Endothelial cell of umbilical vein (primary cell): ENCODE measurements around the gene PRKD1. TPM values are rescaled to one million over a fixed set of nuclear protein-coding genes. Genes with fewer than 3 reads are reported as not detected.

ENCODE experiments used
- BruUV-seq: library from RNA; stranded (reverse); fragments of 400-500 nt; replicated peaks from 2 replicates; lab custom pipeline; 2021; lab: Mats Ljungman, UMichigan
- CTCF ChIA-PET: fragments of 300-600, 350-600 bp; sonication (Branson Sonifier 250); formaldehyde crosslinking; loops from one replicate; lab custom pipeline; 2021; ENCODE audit warnings: antibody characterized with exemption, inconsistent platforms; lab: Charles Lee
- POLR2A ChIA-PET: fragments of 300-600, 350-600 bp; sonication (Branson Sonifier 250); formaldehyde crosslinking; loops from one replicate; lab custom pipeline; 2021; ENCODE audit warnings: antibody characterized with exemption, inconsistent platforms; lab: Charles Lee
- DNase-seq: peaks from one replicate; pipeline ENCODE4 v3.0.0-alpha.2; 2011; ENCODE audit warnings: low read depth, low spot score
- FAIRE-seq: peaks from 2 replicates; lab custom pipeline; 2011; peaks lifted over from hg19 to GRCh38; lab: Jason Lieb, UNC
- H2AFZ ChIP-seq: 2 replicates; pipeline ENCODE4 v1.6.0; 2012; ENCODE audit warnings: low read depth, low read length, control low read depth, inconsistent platforms
- H3K27ac ChIP-seq: 2 replicates; pipeline ENCODE4 v1.5.1; 2011; ENCODE audit warnings: low read depth, mild to moderate bottlenecking, control low read depth, low read length, moderate library complexity; ENCODE audit not compliant: insufficient read depth
- H3K27me3 ChIP-seq, 2 experiments: 2 replicates each; pipeline versions ENCODE4 v1.6.0 to v1.6.1; 2011; ENCODE audit warnings: low read length in 2 of 2, mixed read lengths in 1 of 2; ENCODE audit not compliant: control insufficient read depth in 2 of 2, insufficient read depth in 2 of 2
- H3K36me3 ChIP-seq, 2 experiments: 2 replicates in 1 of 2; 3 replicates in 1 of 2; pipeline ENCODE4 v1.5.1; 2011; ENCODE audit warnings: low read length in 2 of 2, mild to moderate bottlenecking in 1 of 2, moderate library complexity in 1 of 2; ENCODE audit not compliant: control insufficient read depth in 2 of 2, insufficient read depth in 2 of 2; ENCODE audit errors: extremely low read depth in 1 of 2
- H3K4me1 ChIP-seq: 3 replicates; pipeline ENCODE4 v1.5.1; 2011; ENCODE audit warnings: mild to moderate bottlenecking, low read length; ENCODE audit not compliant: control insufficient read depth, insufficient read depth; ENCODE audit errors: extremely low read depth
- H3K4me2 ChIP-seq: 2 replicates; pipeline ENCODE4 v1.6.1; 2011; ENCODE audit warnings: low read length, control low read depth, mixed read lengths; ENCODE audit not compliant: insufficient read depth
- H3K4me3 ChIP-seq, 3 experiments: fragments of 200-600 bp in 1 of 3; sonication (generic), shearing (Covaris generic) in 1 of 3; replicated peaks in 1 of 3; 2 replicates each; pipeline ENCODE4 v1.5.1; 2011 to 2016; ENCODE audit warnings: control low read depth in 3 of 3, low read length in 3 of 3, mild to moderate bottlenecking in 2 of 3, inconsistent platforms in 1 of 3, low read depth in 1 of 3, moderate library complexity in 1 of 3; ENCODE audit not compliant: insufficient read depth in 1 of 3
- H3K79me2 ChIP-seq: 2 replicates; pipeline ENCODE4 v1.6.0; 2012; ENCODE audit warnings: low read length, inconsistent platforms; ENCODE audit not compliant: control insufficient read depth, insufficient read depth
- H3K9ac ChIP-seq: replicated peaks from 2 replicates; pipeline ENCODE3; 2011; ENCODE audit warnings: low read length, control low read depth; ENCODE audit not compliant: insufficient read depth; ENCODE audit errors: extremely low read depth
- H3K9me1 ChIP-seq: replicated peaks from 3 replicates; pipeline ENCODE4 v1.6.0; 2011; ENCODE audit warnings: mild to moderate bottlenecking, low read length; ENCODE audit not compliant: control insufficient read depth, insufficient read depth; ENCODE audit errors: extremely low read depth
- H3K9me3 ChIP-seq: replicated peaks from 2 replicates; pipeline ENCODE4 v1.5.1; 2012; ENCODE audit warnings: low read length, inconsistent platforms; ENCODE audit not compliant: control insufficient read depth, insufficient read depth
- H4K20me1 ChIP-seq: replicated peaks from 2 replicates; pipeline ENCODE3; 2011; ENCODE audit warnings: mild to moderate bottlenecking, low read length; ENCODE audit not compliant: control insufficient read depth, insufficient read depth; ENCODE audit errors: extremely low read depth
- EZH2 ChIP-seq: IDR thresholded peaks from 2 replicates; pipeline ENCODE4 v1.6.1; 2012; ENCODE audit warnings: borderline replicate concordance, low read depth, mild to moderate bottlenecking, moderate library complexity, low read length, inconsistent platforms; ENCODE audit not compliant: severe bottlenecking
- FOS ChIP-seq: IDR thresholded peaks from 2 replicates; pipeline ENCODE4 v1.6.1; 2011; ENCODE audit warnings: mild to moderate bottlenecking, low read length, moderate library complexity, borderline replicate concordance; ENCODE audit not compliant: insufficient read depth
- GATA2 ChIP-seq: IDR thresholded peaks from 2 replicates; pipeline ENCODE4 v1.7.0; 2011; ENCODE audit warnings: low read depth, mild to moderate bottlenecking, moderate library complexity, mixed read lengths, low read length; ENCODE audit not compliant: insufficient read length, insufficient read depth
- JUN ChIP-seq: IDR thresholded peaks from 2 replicates; pipeline ENCODE4 v1.6.1; 2011; ENCODE audit warnings: borderline replicate concordance, low read depth; ENCODE audit not compliant: insufficient read length, insufficient read depth
- MYC ChIP-seq: IDR thresholded peaks from one replicate; pipeline ENCODE4 v1.6.1; 2011; ENCODE audit warnings: mild to moderate bottlenecking, low read depth, low read length
- POLR2A ChIP-seq: IDR thresholded peaks from 2 replicates; pipeline ENCODE4 v1.6.1; 2012; ENCODE audit warnings: low read depth, mild to moderate bottlenecking, control low read depth, low read length
- POLR2AphosphoS5 ChIP-seq: IDR thresholded peaks from 2 replicates; pipeline ENCODE4 v1.6.1; 2012; ENCODE audit warnings: low read depth, mild to moderate bottlenecking, control low read depth, low read length, moderate library complexity; ENCODE audit not compliant: insufficient read depth
- dilution Hi-C: fragments of 300-500 bp; cut with MboI; formaldehyde crosslinking; loops from one replicate; pipeline ENCODE4 v1.15.0; 2019; ENCODE audit warnings: low sequenced_read_pairs; ENCODE audit not compliant: extremely low pct_ligation_motif_present
- intact Hi-C: fragments of 100-400 bp; cut with micrococcal nuclease; formaldehyde crosslinking; loops from one replicate; pipeline ENCODE4 v1.10.0; 2022
- polyA plus RNA-seq, 4 experiments: library from polyadenylated mRNA; depleted of rRNA in 3 of 4; stranded (reverse) in 3 of 4; unstranded in 1 of 4; fragments of >200 nt; gene quantifications; 2 replicates each; pipeline versions ENCODE4 v1.2.1 to v1.2.3, GENCODE V29; 2011 to 2012; ENCODE audit warnings: missing spikeins in 1 of 4
- total RNA-seq: library from RNA; stranded (reverse); gene quantifications from 2 replicates; pipeline ENCODE4 v1.2.3, GENCODE V29; 2021
- TF ChIP-seq, protein P1 (sequence below): IDR thresholded peaks from 2 replicates; pipeline ENCODE4 v1.6.1; 2011; ENCODE audit not compliant: insufficient read depth, insufficient read length
- TF ChIP-seq, protein P2 (sequence below), 2 donors: IDR thresholded peaks; 1 replicate in 1 of 2; 2 replicates in 1 of 2; pipeline ENCODE4 v1.5.1; 2011; ENCODE audit warnings: low read length in 2 of 2, mild to moderate bottlenecking in 2 of 2, moderate library complexity in 2 of 2, control low read depth in 1 of 2, inconsistent platforms in 1 of 2, low read depth in 1 of 2; ENCODE audit not compliant: insufficient read depth in 1 of 2; ENCODE audit errors: extremely low read depth in 1 of 2

PRKD1 gene
- total and polyA plus RNA-seq, 2 donors (not counting 3 experiments of a cell fraction or from before 2014, with no cell fraction given): 3.9 to 10.9 TPM

- TF ChIP-seq POLR2AphosphoS5 (no peak), MYC (no peak), FOS (no peak), EZH2 (no peak), JUN (no peak), POLR2A (no peak), GATA2 (no peak)
- TF ChIP-seq, protein P1, sequence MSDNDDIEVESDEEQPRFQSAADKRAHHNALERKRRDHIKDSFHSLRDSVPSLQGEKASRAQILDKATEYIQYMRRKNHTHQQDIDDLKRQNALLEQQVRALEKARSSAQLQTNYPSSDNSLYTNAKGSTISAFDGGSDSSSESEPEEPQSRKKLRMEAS: no peak
- TF ChIP-seq, protein P2, sequence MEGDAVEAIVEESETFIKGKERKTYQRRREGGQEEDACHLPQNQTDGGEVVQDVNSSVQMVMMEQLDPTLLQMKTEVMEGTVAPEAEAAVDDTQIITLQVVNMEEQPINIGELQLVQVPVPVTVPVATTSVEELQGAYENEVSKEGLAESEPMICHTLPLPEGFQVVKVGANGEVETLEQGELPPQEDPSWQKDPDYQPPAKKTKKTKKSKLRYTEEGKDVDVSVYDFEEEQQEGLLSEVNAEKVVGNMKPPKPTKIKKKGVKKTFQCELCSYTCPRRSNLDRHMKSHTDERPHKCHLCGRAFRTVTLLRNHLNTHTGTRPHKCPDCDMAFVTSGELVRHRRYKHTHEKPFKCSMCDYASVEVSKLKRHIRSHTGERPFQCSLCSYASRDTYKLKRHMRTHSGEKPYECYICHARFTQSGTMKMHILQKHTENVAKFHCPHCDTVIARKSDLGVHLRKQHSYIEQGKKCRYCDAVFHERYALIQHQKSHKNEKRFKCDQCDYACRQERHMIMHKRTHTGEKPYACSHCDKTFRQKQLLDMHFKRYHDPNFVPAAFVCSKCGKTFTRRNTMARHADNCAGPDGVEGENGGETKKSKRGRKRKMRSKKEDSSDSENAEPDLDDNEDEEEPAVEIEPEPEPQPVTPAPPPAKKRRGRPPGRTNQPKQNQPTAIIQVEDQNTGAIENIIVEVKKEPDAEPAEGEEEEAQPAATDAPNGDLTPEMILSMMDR (IDR thresholded peaks at IDR 0.05; ENCODE audit: extremely low read depth in 1 of 2, insufficient read depth in 1 of 2, low read depth in 1 of 2, low read length in 2 of 2): no peak
- Histone ChIP-seq H4K20me1 (no peaks in the 10 kb centered on the region), H3K4me3 (no peak overlapping the region), H3K27ac (no peak overlapping the region), H3K9me3 (no peaks in the 10 kb centered on the region), H3K4me2 (no peak overlapping the region), H3K27me3 (no peaks in the 10 kb centered on the region), H3K79me2 (no peaks in the 10 kb centered on the region), H3K4me1 (peaks cover 7% of the 10 kb centered on the region), H3K36me3 (no peaks in the 10 kb centered on the region), H3K9me1 (no peaks in the 10 kb centered on the region), H3K9ac (no peak overlapping the region), H2AFZ (no peak overlapping the region)
- ChIA-PET CTCF (no interaction called here), POLR2A (no interaction called here)
- FAIRE-seq (no peak), DNase-seq (no peak)
- dilution Hi-C loops (no loop called here), intact Hi-C loops (no loop called here)
- no TSS peak for BruUV-seq
These were observed 41.7 kb downstream of the PRKD1 start for GRCh38 chr14:29885988-29886387.
